DMS153 treated with DMSO at 0.1 percent for 48 hours (cell line): Measurements from ENCODE around the gene RBM19.

Experiments
- DNase-seq: peaks from one replicate; lab custom pipeline; 2025; ENCODE audit not compliant: unreplicated experiment; lab: John Stamatoyannopoulos, UW

RBM19 gene

DNA sequence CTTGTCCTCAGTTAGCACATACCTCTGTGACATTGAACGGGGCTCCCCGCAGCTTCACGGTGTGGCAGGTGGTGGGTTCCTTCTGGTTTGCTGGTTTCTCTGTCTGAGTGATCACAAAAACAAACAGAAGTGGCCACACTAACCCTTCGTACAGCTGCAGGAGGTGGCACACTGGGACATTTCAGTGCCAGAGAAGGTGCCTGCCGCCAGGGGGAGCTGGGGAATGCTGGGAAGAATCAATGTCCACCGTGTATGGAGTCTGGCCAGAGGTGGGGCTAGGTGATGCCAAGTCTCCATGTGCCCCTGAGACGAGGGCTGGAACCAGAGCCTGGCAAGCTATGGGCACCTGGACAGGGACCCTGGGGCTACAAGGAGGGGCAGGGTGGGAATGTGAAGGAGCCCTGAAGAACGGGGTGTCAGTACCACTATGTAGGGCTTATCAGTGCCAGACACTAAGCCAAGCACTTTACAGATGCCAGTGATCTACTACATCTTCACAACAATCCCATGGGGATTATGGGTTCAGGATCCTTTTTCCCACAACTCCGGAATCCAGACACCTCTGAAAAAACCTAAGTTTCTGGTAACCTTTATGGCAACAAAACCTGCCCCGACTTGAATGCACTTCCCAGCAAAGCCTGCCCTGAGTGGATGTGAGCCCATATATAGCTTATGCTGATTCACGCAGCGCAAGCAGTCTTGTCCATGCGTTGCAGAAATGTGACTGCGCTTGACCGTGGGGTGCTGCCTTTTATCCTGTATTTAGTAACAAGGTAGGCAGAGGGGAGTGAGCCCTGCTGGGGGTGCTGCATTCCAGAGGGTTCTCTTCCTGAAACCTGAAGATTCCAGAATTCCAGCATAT lies 10.8 kb downstream of the RBM19 start:
- DNase-seq = no peak

DNA sequence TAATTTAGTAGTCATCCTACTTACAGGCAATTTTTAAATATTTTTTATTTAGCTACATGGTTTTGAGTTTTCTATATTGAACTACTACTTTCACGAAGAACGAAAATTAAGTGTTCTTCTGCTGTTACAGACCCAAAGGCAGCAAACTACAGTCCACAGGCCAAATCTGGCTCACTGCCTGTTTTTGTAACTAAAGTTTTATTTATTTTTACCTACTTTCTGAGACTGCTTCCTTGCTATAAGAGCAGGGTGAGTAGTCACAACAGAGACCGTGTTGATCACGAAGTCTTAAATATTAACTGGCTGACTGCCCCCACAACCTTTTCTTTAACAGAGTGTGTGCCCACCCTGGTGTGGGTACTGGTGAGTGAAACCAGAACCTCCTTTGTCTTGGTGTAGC lies 11.6 kb downstream of the RBM19 start:
- no peak for DNase-seq

DNA sequence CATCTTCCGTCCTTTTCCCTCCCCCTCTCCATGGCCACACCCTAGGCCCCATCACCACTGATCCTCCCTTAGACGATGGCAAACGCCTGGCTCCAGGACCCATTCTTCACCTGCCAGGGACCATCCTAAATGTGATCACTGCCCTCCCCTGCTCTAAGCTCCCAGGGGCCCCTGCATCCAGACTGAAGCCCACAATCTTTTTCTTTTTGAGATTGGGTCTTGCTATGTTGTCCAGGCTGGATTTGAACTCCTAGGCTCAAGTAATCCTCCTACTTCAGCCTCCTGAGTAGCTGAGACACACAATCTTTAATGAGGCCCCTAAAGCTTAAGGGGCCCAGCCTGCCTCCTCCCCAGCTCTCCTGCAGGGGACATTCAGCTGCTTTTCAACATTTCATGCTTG lies 15.3 kb downstream of the RBM19 start:
- no peak for DNase-seq

DNA sequence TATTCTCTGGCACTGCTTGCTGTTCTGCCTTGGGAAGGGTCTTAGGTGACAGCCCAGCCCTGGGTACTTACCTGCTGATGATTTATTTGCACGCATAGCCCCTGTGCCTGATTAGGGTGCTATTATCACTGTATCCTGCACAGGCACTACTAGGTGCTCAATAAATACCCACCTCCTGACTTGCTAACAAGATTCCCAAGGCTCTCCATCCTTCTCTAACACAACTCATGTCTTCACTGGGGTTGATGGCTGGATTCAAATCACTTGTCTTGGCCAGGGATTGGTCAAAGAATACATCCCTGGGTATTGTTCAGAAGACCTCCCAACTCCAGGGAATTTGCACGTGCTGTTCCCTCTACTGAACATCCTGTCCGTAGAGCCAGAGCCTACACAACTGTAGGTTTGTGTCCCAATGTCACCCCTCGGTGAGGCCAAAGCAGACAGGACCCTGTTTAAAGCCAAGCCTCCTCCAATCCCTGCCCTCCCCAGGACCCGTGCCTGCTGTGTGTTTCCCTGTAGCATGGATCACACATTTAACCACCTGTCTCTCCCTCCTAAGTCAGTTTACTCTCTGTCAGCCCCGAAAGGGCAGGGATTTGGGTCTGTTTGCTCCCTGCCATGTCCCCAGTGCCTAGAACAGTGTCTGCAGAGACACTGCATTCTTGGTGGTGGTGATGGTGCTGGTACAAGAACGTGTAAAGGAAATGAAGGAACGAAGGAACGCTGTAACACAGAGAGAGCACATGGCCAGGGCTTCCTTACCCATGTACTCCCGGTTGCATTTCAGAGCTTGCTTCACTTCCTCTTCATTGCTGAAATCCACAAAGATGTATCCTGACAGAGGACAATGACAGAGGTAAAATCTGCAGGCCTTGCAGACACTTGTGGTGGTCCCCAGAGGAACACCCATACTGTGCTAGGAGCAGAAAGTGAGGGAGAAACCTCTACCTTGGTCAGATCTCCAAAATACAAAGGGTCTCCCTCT lies 16.5 kb downstream of the RBM19 start:
- no peak for DNase-seq

DNA sequence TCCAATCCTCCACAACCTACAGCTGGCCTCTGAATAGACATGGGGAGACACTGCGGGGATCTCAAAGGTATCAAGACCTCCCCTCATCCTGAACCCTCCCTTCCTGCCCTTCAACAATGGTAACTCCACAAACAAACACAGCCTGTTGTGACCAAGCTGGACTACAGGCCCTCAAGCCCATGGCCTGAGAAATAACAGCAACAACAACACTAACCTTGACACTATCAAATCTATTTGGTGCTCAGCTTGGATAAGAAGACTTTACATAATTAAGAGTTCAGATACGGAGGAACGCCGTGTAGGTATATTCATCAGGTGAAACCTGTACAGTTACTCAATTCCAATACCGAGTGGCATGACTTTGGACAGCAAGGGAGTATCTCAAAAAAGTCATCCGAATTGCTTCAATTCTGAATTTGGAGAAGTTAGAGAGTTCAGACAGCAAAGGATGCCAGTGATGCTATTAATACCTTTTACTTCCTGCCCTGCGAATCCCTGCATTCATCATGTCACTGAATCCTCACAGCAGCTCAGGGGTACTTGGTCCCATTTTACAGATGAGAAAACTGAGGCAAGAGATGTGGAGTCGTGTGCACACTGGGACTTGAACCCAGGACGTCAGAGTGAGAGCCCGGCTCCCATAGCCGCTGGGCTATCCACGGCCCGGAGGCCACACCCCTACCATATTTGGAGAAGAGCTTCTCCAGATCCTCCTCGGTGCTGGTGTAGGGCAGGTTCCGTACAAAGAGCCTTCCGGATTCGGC lies 17.8 kb downstream of the RBM19 start:
- no peak for DNase-seq

DNA sequence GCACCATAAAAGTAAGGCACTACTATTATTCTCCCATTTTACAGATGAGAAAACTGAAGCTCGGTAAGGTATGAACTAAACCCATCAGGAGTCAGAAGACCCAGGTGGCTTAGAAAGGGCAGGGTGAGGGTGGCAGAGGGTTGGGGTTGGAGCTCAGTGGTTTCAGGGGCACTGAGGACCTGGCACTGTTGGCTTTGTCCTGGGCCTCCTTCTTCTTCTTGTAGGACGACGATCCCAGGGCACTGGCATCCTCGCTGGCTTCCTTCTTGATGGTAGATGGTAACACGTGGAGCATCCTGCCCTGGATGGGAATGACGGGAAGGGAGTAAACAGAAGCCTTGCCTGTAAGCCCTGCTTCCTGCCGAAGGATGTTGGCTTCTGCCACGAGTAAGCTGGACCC lies 19.9 kb downstream of the RBM19 start:
- DNase-seq = no peak

DNA sequence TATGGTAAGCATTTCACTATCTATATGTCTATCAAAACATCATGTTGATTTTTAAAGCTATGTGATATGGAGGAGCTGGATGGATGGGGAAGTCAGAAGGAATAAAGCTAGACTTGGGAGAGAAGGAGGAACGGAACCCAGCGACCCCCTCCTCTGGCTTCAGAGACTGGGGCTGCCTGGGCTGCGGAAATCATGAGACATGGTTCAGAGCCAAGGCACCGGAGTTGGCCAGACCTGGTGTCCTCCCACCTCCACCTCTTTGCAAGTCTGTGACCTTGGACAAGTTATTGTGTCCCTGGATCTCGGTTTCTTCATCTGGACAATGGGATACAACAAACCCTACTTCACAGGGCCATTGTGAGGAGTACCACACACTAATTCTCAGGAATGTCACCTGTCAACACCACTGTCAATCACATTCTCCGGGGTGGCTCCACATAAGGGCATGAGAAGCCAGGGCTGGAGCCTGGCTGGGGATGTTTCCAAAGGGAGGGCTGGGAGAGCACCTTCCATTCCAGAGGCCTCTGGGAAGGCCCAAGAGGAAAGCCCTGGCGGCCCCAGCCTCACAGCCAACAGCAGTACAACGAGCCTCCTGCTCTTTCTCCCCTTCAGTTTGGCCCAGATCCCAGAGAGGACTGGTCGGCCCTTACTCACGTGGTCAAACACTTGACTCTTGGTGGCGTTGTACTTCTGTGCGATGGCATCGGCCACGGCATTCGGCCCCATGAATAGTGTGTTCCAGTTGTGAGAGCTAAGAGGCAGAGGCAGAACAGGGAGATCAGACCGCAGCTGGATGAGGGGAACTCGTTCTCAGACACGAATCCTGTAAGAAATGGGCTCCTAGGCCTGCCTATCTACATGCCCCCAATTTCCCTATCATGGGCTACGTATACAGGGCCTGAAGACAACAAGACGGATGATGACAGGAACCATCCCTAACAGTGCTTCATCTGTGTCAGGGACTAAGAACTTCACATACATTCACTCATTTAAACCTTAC lies 20.7 kb downstream of the RBM19 start:
- no peak for DNase-seq

DNA sequence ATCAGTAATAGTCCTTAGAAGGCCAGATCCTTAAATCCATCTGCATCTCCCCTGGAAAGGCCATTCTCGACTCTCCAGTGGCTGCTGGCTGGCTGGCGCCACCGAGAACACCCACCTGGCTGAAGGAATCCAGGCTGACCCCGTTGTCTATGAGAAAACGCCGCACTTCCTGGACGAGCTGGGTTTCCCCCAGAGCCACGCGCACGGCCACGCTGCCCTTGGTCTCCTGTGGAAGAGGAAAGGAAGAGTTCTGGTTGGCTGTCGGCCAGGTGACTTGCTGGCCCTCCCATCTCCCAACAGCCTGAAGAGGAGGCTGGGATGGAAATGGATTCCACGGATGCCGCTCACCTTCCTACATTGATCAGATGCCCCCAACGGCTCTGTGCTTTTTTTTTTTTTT lies 23.9 kb downstream of the RBM19 start:
- DNase-seq = no peak

DNA sequence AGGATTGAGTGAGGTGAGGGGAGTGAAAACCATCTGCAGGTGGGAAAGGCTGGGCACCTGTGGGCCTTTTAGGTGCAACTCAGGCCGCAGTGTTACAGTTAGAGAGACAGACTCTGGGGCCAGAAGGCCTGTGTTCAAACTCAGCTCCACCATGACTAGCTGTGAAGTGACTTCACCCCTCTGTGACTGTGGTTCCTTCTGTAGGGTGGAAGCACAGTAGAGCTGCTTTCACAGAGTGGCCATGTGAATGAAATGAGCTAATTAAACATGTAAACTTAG lies 25.0 kb downstream of the RBM19 start:
- DNase-seq = no peak

DNA sequence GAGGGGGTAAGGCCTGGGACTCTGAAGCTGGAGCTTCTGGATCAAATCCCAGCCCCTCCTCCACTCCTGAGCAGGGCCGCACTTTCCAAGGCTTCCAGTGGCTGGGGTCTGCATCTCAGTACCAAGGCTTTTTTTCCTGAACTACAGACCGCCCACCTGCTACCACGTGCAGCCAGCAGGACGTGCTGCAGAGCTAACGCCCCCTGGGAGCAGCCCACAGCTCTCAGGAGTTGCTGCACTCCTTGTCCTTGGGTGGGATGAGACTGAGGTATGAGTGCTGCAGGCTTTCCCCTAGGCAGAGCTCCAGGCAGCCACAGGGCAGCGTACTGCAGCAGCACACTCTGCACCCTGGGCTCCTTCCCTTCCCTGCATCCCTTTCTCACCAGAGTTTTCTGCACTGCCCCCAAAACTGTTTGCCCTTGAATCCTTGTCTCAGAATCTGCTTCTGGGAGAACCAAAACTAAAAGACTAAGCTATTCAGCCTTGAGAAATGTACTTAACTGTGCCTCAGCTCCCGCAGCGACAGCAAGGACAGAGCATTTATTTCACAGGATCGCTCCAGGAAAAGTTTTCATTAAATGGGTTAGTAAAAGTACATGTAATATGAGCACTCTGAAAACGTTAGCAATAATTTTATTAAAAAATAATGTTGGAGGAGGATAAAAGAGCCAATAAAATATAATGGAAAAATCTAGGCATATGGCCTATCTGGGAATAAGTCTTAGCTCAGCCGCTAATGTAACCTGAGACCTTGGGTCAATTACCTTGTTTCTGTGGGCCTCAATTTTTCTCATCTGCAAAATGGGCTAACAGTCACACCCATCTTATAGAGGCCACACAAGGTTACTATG lies 25.5 kb downstream of the RBM19 start:
- no peak for DNase-seq

DNA sequence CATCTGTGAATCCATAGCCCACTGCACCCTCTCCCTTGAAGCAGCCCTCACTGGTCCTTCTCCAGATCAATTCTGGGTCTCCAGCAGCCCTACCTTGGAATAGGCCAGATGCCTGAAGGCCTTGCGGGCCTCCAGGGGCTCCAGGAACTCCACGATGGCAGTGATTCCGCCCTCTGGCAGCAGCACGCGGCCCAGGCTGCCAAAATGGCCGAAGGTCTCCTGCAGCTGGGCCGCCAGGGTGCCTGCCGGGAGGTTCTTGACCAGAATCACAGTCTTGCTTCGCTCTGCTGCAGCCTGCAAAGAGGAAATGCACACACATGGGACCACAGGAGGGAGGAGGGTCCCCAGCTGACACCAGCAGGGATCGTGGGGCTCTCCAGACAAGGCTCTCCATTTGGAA lies 26.3 kb downstream of the RBM19 start:
- DNase-seq = no peak

DNA sequence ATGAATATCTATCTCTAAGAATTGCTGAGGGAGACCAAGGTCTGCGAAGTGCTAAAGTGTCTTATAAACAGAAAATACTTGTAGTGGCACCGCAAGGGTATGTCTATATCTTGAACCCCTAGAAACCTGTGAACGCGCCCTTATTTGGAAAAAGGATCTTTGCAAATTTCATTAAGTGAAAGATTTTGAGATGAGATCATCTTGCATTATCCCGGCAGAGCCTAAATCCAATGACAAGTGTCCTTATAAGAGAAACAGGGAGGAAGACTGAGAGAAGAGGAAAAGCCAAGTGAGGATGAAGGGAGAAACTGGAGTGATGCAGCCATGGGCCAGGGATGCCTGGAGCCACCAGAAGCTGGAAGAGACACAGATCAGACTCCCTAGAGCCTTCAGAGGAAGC lies 27.7 kb downstream of the RBM19 start:
- no peak for DNase-seq

DNA sequence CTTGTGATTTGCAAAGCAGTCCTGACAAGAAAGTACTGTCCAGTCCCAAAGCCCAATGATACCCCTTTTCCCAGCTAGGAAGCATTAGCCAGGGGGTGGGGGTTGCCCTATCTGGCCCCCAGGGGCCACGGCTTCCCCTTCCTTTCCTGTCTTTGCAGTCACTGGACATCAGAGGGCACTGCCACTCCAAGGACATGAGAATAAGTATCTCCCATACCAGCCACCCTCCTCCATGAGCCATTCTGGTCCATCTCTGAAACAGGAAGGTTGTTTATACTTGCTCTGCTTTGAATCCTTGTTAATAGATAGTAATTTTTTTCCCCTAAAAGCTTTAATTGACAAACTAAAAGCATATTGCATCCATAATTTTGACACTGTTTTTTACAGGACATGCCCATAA lies 29.7 kb downstream of the RBM19 start:
- DNase-seq = no peak

DNA sequence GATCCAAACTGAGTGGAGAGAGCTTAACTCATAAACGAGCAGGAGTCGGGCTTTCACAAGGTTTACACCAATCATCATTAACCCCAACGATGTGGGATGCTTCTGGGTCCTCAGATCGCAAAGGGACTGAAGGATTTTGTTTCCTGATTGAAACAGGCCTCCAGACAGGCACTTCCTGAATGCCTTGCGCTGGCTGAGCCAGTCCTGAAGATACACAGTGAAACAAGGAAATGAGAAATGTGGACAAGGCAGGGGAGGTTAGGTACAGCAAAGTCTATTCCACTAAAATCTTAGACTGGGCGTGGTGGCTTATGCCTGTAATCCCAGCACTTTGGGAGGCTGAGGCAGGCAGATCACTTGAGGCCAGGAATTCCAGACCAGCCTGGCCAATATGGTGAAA lies 30.7 kb downstream of the RBM19 start:
- no peak for DNase-seq

DNA sequence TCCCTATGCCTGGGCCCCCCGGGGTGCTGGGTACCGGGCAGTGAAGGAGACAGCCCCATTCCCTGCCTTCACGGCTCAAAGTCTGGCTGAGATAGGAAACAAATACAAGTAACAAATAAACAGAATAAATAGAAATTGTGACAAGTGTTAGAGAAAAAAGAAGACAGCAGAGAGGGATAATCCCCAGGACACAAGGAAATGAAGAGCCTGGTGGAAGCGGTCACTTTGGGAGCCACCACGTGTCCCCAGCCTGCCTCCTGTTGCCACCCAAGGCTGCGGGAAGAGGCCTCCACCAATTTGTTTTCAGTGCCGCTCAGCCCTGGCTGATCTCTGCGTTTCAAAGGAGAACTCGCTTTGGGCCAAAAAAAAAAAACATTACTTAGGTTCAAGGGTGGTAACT lies 31.2 kb downstream of the RBM19 start:
- no peak for DNase-seq

DNA sequence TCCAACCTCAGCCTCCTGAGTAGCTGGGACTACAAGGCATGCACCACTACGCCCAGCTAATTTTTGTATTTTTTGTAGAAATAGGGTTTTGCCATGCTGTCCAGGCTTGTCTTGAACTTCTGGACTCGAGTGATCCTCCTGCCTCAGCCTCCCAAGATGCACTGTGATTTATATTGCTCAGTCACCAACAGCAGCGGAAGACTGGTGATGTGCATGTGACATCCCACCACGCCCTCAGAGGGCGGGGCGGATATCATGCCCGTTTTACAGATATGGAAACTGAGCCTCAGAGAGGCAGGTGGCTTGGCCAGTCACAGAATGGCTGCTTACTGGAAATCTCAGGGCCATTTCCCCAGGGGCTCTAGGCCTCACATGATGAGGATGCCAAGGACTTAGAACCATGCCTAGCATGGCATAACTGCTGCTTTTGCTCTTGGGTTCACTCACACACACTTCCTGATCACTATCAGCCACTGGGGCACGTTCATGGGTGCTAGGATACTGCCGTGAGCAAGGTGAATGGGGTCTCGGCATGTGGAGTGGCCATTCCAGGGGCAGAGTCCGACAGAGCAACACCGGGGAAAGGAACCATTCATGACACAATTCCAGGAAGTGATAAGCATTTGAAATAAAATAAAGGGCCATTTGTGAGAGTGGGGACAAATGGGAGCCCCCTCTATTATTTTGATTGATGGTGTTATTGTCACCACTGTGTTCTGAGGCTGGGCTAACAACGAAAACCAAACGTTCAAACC lies 31.9 kb downstream of the RBM19 start:
- DNase-seq = no peak

DNA sequence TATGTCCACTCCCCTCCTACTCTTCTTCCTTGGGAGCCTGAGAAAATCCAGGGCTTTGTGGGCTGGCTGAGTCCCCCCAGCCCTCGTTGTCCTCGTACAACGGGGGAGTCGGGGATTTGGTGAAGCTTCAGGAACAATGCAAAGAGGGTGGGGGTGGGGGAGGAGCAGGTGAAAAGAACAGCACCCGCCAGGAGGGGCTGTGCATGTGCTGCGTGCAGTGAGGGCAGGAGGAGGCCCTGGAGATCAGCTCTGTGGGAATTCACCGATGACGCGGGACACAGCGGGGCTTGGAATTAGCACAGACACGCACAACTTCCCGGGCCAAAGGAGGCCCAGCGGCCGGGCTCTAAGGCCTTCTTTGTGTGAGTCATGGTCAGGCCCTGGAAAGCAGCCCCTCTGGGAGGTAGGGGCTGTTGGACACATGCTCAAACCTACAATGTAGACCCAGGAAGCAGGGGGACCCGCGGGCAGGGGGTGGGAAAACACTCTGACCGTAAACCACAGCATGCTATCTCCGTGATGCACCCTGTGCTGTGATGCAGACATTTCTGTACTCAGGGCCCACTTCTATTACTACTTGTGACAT lies 32.8 kb downstream of the RBM19 start:
- no peak for DNase-seq
